MM.1S (cell line): ENCODE data around the gene VNN1.

Experiments used
- DNase-seq: peaks from one replicate; pipeline ENCODE4 v3.0.0-alpha.2; 2015
- H2AFZ ChIP-seq: fragments of 300-600 bp; sonication (generic); 2 replicates; pipeline ENCODE4 v1.6.0; 2016; ENCODE audit warnings: antibody characterized with exemption, low read length
- H3F3A ChIP-seq: fragments of 300-600 bp; sonication (generic); 2 replicates; pipeline ENCODE4 v1.6.1; 2016; ENCODE audit warnings: mild to moderate bottlenecking, antibody characterized with exemption, low read length, moderate library complexity, mixed read lengths; ENCODE audit not compliant: insufficient read depth
- H3K27ac ChIP-seq: fragments of 300-600 bp; sonication (generic); 2 replicates; pipeline ENCODE4 v1.5.1; 2016; ENCODE audit warnings: mild to moderate bottlenecking, low read length
- H3K27me3 ChIP-seq: fragments of 300-600 bp; sonication (generic); replicated peaks from 2 replicates; pipeline ENCODE4 v1.6.0; 2016; ENCODE audit warnings: low read length; ENCODE audit not compliant: insufficient read depth
- H3K36me3 ChIP-seq: fragments of 300-600 bp; sonication (generic); replicated peaks from 2 replicates; pipeline ENCODE4 v1.6.1; 2016; ENCODE audit warnings: mild to moderate bottlenecking, low read length, mixed read lengths; ENCODE audit not compliant: insufficient read depth
- H3K4me1 ChIP-seq: fragments of 300-600 bp; sonication (generic); 2 replicates; pipeline ENCODE4 v1.6.1; 2016; ENCODE audit warnings: low read length, mixed read lengths
- H3K4me2 ChIP-seq: fragments of 300-600 bp; sonication (generic); 2 replicates; pipeline ENCODE4 v1.6.0; 2016; ENCODE audit warnings: low read depth, low read length
- H3K4me3 ChIP-seq: fragments of 300-600 bp; sonication (generic); 2 replicates; pipeline ENCODE4 v1.5.1; 2016; ENCODE audit warnings: low read length, mixed read lengths
- H3K79me2 ChIP-seq: fragments of 300-600 bp; sonication (generic); 2 replicates; pipeline ENCODE4 v1.6.1; 2016; ENCODE audit warnings: mixed run types, low read length, mixed read lengths
- H3K9ac ChIP-seq: fragments of 300-600 bp; sonication (generic); 2 replicates; pipeline ENCODE4 v1.6.1; 2016; ENCODE audit warnings: low read length, mixed read lengths
- H3K9me2 ChIP-seq: fragments of 300-600 bp; sonication (generic); replicated peaks from 2 replicates; pipeline ENCODE4 v1.6.1; 2016; ENCODE audit warnings: mild to moderate bottlenecking, low read length, mixed read lengths; ENCODE audit not compliant: insufficient read depth
- H3K9me3 ChIP-seq: fragments of 300-600 bp; sonication (generic); replicated peaks from 2 replicates; pipeline ENCODE4 v1.6.1; 2016; ENCODE audit warnings: mild to moderate bottlenecking, low read length, mixed read lengths; ENCODE audit not compliant: insufficient read depth
- H4K20me1 ChIP-seq: fragments of 300-600 bp; sonication (generic); 2 replicates; pipeline ENCODE4 v1.6.1; 2016; ENCODE audit warnings: mild to moderate bottlenecking, low read length, moderate library complexity, mixed read lengths; ENCODE audit not compliant: insufficient read depth
- EZH2 ChIP-seq: fragments of 300-600 bp; sonication (generic); optimal IDR thresholded peaks from 2 replicates; pipeline ENCODE3; 2017; ENCODE audit warnings: low read depth, mild to moderate bottlenecking, antibody characterized with exemption, low read length, mixed read lengths
- EZH2phosphoT487 ChIP-seq: fragments of 300-600 bp; sonication (generic); IDR thresholded peaks from 2 replicates; pipeline ENCODE4 v1.6.1; 2018; ENCODE audit warnings: antibody characterized with exemption, low read length
- TF ChIP-seq, protein P1 (sequence below): fragments of 300-600 bp; sonication (generic); IDR thresholded peaks from 2 replicates; pipeline ENCODE4 v1.5.1; 2016; ENCODE audit warnings: antibody characterized with exemption, low read length, mixed read lengths

The VNN1 gene

GRCh38 chr6:132664309-132665034, 49.4 kb downstream of the VNN1 start:
- no peaks in the 10 kb centered on the region for H3K79me2 ChIP-seq
- H3K27ac ChIP-seq, result no peak overlapping the region
- H3K9me3 ChIP-seq, result no peaks in the 10 kb centered on the region
- H2AFZ ChIP-seq, result no peak overlapping the region
- no peaks in the 10 kb centered on the region for H3K36me3 ChIP-seq
- H3K9ac ChIP-seq, result no peak overlapping the region
- H3K9me2 ChIP-seq, result no peaks in the 10 kb centered on the region
- no peaks in the 10 kb centered on the region for H3K4me1 ChIP-seq
- DNase-seq, result no peak
- H4K20me1 ChIP-seq, result no peaks in the 10 kb centered on the region
- TF ChIP-seq, protein P1, sequence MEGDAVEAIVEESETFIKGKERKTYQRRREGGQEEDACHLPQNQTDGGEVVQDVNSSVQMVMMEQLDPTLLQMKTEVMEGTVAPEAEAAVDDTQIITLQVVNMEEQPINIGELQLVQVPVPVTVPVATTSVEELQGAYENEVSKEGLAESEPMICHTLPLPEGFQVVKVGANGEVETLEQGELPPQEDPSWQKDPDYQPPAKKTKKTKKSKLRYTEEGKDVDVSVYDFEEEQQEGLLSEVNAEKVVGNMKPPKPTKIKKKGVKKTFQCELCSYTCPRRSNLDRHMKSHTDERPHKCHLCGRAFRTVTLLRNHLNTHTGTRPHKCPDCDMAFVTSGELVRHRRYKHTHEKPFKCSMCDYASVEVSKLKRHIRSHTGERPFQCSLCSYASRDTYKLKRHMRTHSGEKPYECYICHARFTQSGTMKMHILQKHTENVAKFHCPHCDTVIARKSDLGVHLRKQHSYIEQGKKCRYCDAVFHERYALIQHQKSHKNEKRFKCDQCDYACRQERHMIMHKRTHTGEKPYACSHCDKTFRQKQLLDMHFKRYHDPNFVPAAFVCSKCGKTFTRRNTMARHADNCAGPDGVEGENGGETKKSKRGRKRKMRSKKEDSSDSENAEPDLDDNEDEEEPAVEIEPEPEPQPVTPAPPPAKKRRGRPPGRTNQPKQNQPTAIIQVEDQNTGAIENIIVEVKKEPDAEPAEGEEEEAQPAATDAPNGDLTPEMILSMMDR, result no peak
- TF ChIP-seq EZH2, result no peak
- no peak for TF ChIP-seq EZH2phosphoT487
- no peaks in the 10 kb centered on the region for H3F3A ChIP-seq
- no peak overlapping the region for H3K4me2 ChIP-seq
- no peaks in the 10 kb centered on the region for H3K27me3 ChIP-seq
- H3K4me3 ChIP-seq, result no peak overlapping the region

GRCh38 chr6:132663661-132664060, 50.2 kb downstream of the VNN1 start:
- no peaks in the 10 kb centered on the region for H3K27me3 ChIP-seq
- H3K27ac ChIP-seq, result no peak overlapping the region
- no peak overlapping the region for H2AFZ ChIP-seq
- no peaks in the 10 kb centered on the region for H4K20me1 ChIP-seq
- H3K36me3 ChIP-seq, result no peaks in the 10 kb centered on the region
- no peaks in the 10 kb centered on the region for H3K4me1 ChIP-seq
- TF ChIP-seq, protein P1, result no peak
- TF ChIP-seq EZH2phosphoT487, result no peak
- TF ChIP-seq EZH2, result no peak
- H3K79me2 ChIP-seq, result no peaks in the 10 kb centered on the region
- no peaks in the 10 kb centered on the region for H3F3A ChIP-seq
- no peaks in the 10 kb centered on the region for H3K9me3 ChIP-seq
- H3K9me2 ChIP-seq, result no peaks in the 10 kb centered on the region
- DNase-seq, result no peak
- H3K4me3 ChIP-seq, result no peak overlapping the region
- H3K4me2 ChIP-seq, result no peak overlapping the region
- no peak overlapping the region for H3K9ac ChIP-seq

- H4K20me1 ChIP-seq, result no peaks in the 10 kb centered on the region
- DNase-seq, result no peak
- no peak overlapping the region for H3K4me3 ChIP-seq
- H3K4me2 ChIP-seq, result no peak overlapping the region
- no peak overlapping the region for H2AFZ ChIP-seq
- no peaks in the 10 kb centered on the region for H3K4me1 ChIP-seq
- no peaks in the 10 kb centered on the region for H3K27me3 ChIP-seq
- TF ChIP-seq EZH2 (no peak), EZH2phosphoT487 (no peak)
- H3F3A ChIP-seq, result no peaks in the 10 kb centered on the region
- no peaks in the 10 kb centered on the region for H3K9me2 ChIP-seq
- no peaks in the 10 kb centered on the region for H3K36me3 ChIP-seq
- no peaks in the 10 kb centered on the region for H3K79me2 ChIP-seq
- H3K9me3 ChIP-seq, result no peaks in the 10 kb centered on the region
- H3K27ac ChIP-seq, result no peak overlapping the region
- no peak overlapping the region for H3K9ac ChIP-seq
Observed at GRCh38 chr6:132661906-132662305, 51.9 kb downstream of the VNN1 start.

DNA sequence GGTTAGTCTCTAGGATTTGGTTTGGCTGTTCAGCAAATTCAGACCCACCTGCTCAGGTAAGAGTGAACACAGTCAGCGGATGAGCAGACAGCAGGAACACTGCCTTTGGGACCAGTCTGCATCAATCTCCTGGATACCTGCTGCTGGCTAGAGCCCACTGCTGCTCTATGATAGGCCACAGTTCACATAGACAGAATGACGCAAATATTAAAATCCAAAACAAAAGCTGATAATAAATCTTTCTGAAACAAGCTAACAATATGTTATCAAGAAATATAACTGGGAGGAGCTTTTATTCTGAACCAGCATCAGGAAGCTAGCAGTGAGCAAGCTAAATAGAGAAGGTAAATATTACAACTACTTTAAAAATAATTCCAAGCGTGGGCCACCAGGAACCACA, 54.8 kb downstream of the VNN1 start, which contains the start of gene TAAR1:
Gene TAAR1, minus strand, starts transcription at position 101 of the 400 bp plus-strand sequence. CDS start 13,179 bp downstream, outside the sequence.
- Histone ChIP-seq H3K9me2 (no peaks in the 10 kb centered on the region), H3K27me3 (no peaks in the 10 kb centered on the region; the same call in 1 of the 2 replicates), H2AFZ (no peak within 1 kb of the TSS), H3K9me3 (no peaks in the 10 kb centered on the region), H3K36me3 (no peaks in the 10 kb centered on the region), H3K9ac (no peak within 1 kb of the TSS), H4K20me1 (no peaks in the 10 kb centered on the region), H3K4me1 (no peaks in the 10 kb centered on the region), H3F3A (no peaks in the 10 kb centered on the region), H3K4me2 (no peak within 1 kb of the TSS), H3K27ac (no peak within 1 kb of the TSS), H3K79me2 (no peaks in the 10 kb centered on the region), H3K4me3 (no peak within 1 kb of the TSS)
- TF ChIP-seq, protein P1, result no peak
- TF ChIP-seq EZH2 (no peak), EZH2phosphoT487 (no peak)
- no peak for DNase-seq
